Neural crest cell (in vitro differentiated cells): ENCODE results near the gene NUP62. TPM values are rescaled to one million over a fixed set of nuclear protein-coding genes. Genes with fewer than 3 reads are reported as not detected.
A peak's percentile ranks its signal among the peaks of the same experiment; 100 is the strongest.
"Not testable (repeated sequence)": the region's sequence is repeated elsewhere in the genome, so short reads cannot be mapped to it uniquely, and the experiment has no call there.

Experiments used
- DNase-seq: peaks from one replicate; pipeline ENCODE4 v3.0.0; 2021; ENCODE audit warnings: low read depth, mixed read lengths, low spot score
- H3K27ac Mint-ChIP-seq: one replicate; pipeline ENCODE4 v1.8.0; 2021; ENCODE audit warnings: mild to moderate bottlenecking, mixed read lengths; ENCODE audit not compliant: unreplicated experiment
- H3K27me3 Mint-ChIP-seq: 2 replicates; pipeline ENCODE4 v1.8.0; 2021; ENCODE audit warnings: low read depth, mild to moderate bottlenecking, mixed read lengths
- H3K36me3 Mint-ChIP-seq: 2 replicates; pipeline ENCODE4 v1.8.0; 2021; ENCODE audit warnings: low read depth, mild to moderate bottlenecking, mixed read lengths
- H3K4me1 Mint-ChIP-seq: 2 replicates; pipeline ENCODE4 v1.8.0; 2021; ENCODE audit warnings: mixed read lengths
- H3K4me3 Mint-ChIP-seq: one replicate; pipeline ENCODE4 v1.8.0; 2021; ENCODE audit warnings: mild to moderate bottlenecking, mixed read lengths
- H3K9me3 Mint-ChIP-seq: 2 replicates; pipeline ENCODE4 v1.8.0; 2021; ENCODE audit warnings: mixed read lengths
- total RNA-seq: library from RNA; stranded (reverse); gene quantifications from 2 replicates; pipeline ENCODE4 v1.2.1, GENCODE V29; 2021
- TF ChIP-seq, protein P1 (sequence below): fragments of 200-600 bp; sonication (generic); conservative IDR thresholded peaks from 2 replicates; pipeline ENCODE4 v1.5.0; 2021; ENCODE audit warnings: antibody characterized with exemption, mild to moderate bottlenecking

NUP62 gene
- total RNA-seq, 1 donor from 2014 or later = 127 TPM

DNA sequence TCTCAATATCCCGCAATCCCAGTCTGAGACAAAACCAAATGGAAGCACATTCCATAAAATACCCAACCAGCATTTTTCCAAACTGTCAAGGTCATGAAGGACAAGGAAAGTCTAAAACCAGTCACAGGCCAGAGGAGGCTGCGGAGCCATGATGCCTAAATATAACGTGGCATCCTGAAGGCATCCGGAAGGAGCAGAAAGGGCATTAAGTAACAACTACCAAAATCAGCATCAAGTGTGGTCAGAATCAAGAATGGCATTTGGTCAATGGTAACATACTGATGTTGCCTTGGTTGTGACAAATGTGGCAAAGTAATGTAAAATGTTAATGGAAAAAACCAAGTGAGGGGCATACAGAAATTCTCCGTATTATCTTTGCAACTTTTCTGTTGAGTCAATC is 3.8 kb downstream of the NUP62 start:
- Mint-ChIP-seq H3K36me3 (peaks cover 27% of the 10 kb centered on the region), H3K4me1 (peaks cover 47% of the 10 kb centered on the region), H3K4me3 (peak overlapping the region; percentile 74), H3K27ac (no peak overlapping the region), H3K9me3 (peaks cover 5% of the 10 kb centered on the region), H3K27me3 (peaks cover 16% of the 10 kb centered on the region)
- TF ChIP-seq, protein P1, sequence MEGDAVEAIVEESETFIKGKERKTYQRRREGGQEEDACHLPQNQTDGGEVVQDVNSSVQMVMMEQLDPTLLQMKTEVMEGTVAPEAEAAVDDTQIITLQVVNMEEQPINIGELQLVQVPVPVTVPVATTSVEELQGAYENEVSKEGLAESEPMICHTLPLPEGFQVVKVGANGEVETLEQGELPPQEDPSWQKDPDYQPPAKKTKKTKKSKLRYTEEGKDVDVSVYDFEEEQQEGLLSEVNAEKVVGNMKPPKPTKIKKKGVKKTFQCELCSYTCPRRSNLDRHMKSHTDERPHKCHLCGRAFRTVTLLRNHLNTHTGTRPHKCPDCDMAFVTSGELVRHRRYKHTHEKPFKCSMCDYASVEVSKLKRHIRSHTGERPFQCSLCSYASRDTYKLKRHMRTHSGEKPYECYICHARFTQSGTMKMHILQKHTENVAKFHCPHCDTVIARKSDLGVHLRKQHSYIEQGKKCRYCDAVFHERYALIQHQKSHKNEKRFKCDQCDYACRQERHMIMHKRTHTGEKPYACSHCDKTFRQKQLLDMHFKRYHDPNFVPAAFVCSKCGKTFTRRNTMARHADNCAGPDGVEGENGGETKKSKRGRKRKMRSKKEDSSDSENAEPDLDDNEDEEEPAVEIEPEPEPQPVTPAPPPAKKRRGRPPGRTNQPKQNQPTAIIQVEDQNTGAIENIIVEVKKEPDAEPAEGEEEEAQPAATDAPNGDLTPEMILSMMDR = no peak
- no peak for DNase-seq

DNA sequence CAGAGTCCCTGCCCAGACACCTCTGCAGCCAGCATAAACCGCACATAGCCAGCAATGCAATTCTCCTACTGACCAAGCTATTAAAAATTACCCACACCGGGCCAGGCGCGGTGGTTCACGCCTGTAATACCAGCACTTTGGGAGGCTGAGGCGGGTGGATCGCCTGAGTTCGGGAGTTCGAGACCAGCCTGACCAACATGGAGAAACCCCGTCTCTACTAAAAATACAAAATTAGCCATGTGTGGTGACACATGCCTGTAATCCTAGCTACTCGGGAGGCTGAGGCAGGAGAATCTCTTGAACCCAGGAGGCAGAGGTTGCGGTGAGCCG is 4.5 kb downstream of the NUP62 start:
- H3K36me3 Mint-ChIP-seq = peaks cover 23% of the 10 kb centered on the region
- H3K27ac Mint-ChIP-seq, H3K9me3 Mint-ChIP-seq, DNase-seq: not testable (repeated sequence)
- H3K4me3 Mint-ChIP-seq = peak overlapping the region; percentile 72
- H3K4me1 Mint-ChIP-seq = peaks cover 45% of the 10 kb centered on the region
- H3K27me3 Mint-ChIP-seq = peaks cover 13% of the 10 kb centered on the region

DNA sequence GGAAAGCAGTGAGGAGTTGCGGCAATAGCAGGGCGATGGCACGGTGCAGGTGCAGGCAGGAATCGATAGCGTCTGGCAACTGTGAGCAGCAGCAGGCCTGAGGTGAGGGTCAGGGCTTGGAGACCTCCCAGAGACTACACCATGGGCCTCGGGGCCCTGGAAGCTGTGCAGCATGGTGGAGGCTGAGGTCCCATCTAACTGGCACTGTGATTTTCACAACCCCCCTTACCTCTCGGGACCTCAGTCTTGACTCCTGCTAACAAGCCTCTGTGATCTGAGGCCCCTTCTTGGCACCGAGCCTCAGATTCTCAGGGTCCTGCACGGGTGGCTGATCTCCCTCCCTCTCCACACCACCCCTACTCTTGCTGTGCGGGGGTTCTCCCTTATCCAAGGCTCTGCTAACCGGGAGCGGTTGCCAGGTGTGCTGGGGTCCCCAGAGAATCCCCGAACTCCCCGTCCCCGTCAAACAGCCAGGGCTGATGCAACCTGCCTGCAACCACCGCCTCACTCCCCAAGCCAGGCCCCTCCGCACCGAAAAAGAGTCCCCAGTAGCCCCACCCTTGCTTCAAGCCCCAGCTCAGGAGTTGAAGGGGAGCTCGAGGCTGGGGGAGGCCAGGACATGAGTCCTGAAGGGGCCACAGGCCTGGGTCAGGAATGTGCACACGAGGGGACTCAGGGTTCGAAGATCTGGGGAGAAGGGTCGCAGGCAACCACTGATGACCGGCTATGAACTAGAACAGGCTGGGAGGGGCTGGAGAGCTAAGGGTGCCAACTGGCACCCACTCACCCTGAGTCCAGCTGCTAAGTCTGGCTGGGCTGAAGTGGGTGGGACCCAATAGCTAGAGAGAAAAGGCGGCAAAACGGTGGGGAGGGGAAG is 5.1 kb downstream of the NUP62 start:
- Mint-ChIP-seq H3K9me3 (no peaks in the 10 kb centered on the region), H3K36me3 (peaks cover 24% of the 10 kb centered on the region), H3K27me3 (peaks cover 7% of the 10 kb centered on the region), H3K27ac (peak overlapping the region; percentile 19), H3K4me3 (peak overlapping the region; percentile 72), H3K4me1 (peaks cover 39% of the 10 kb centered on the region)
- TF ChIP-seq, protein P1 = no peak
- DNase-seq = no peak

GRCh38 chr19:49923055-49924003 is 6.0 kb downstream of the NUP62 start:
- TF ChIP-seq, protein P1 = no peak
- Mint-ChIP-seq H3K4me3 (peak overlapping the region; percentile 47), H3K4me1 (peaks cover 32% of the 10 kb centered on the region), H3K27ac (peak overlapping the region; percentile 19), H3K36me3 (peaks cover 21% of the 10 kb centered on the region), H3K9me3 (no peaks in the 10 kb centered on the region), H3K27me3 (peaks cover 3% of the 10 kb centered on the region)
- no peak for DNase-seq

DNA sequence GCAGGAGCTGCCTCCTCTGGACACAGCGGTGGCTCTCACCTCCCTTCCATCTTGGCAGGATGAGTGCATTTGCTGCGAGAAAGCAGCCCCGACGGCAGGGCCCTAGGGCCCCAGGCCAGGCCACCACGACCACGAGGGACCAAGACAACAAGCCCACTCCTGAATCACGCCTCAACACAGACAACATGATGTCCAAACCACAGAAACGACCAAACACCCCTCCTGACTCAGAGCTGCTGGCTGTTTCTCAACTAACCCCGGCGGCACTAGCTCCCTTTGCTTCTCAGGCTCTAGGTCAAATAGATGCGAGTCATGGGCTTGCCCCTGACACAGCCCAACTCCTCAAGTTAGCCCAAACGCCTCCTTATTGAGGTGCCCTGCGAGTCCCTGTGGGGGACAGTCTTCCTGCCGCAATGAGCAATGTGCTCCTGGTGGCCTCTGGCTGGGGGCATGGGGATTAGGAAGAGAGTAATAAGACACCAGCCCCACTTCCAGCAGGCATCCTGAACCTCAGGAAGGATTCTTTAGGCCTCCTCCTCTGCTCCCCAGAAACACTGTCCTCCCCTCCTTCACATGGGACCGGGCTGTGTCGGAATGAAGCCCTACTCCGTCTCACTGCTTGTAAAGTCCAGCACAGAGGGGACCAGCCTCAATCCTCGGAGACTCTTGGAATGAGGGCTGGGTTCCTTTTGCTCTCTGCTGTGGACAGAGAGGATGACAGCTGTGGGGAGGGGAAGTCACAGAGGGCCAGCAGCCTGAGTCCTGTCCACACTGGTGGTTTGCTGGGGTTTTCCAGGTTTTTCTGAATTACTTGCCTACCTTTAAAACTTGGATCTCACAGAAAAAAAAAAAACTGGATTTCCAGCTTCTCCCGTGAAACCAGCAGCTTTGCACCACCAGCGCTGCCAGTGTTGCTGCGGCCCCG is 7.2 kb downstream of the NUP62 start:
- TF ChIP-seq, protein P1 = no peak
- peak overlapping the region; percentile 72 for H3K4me3 Mint-ChIP-seq
- peaks cover 15% of the 10 kb centered on the region for H3K36me3 Mint-ChIP-seq
- no peaks in the 10 kb centered on the region for H3K27me3 Mint-ChIP-seq
- peaks cover 26% of the 10 kb centered on the region for H3K4me1 Mint-ChIP-seq
- H3K9me3 Mint-ChIP-seq = no peaks in the 10 kb centered on the region
- peak overlapping the region; percentile 27 for H3K27ac Mint-ChIP-seq
- DNase-seq = no peak
